Measurements from ENCODE around the gene TENT4A. TPM values are rescaled to one million over a fixed set of nuclear protein-coding genes. Genes with fewer than 3 reads are reported as not detected.

TENT4A gene
- total and polyA plus RNA-seq, 2 experiments from 2014 or later: 6.8 to 14.1 TPM

DNA sequence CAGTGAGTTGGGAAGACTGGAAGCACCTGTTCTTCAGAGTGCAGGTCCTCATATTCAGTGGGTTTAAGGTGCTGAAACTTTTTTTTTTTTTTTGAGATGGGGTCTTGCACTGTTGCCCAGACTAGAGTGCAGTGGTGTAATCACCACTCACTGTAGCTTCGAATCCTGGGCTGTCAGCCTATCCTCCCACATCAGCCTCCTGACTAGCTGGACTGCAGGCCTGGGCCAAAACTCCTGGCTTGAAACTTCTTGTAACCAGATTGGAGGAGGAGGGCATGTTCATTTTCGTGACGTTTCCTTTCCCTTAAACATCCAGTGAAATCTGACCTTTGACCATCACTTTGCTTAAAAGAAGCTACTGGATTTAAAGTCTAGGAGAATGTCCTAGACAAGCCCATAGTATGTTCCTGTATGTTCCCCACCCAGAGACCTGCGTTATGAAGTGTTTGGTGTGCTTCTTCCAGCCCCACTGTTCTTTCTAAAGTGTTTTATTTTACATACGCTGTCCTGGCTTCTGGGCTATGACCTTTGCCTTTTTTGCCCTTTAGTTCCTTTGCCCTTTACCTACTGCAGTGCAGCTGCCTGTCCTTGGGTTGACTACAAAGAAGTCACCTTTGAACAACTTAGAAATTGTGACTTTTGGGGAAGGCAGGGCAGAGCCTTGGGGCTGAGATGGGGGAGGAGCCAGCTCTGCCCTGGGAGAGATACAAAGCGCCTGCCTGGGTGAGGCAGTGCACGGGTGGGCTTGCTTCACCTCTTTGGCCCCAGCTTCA, 18.4 kb downstream of the TENT4A start:
- peaks cover 98% of the 10 kb centered on the region for H4K20me1 ChIP-seq (ENCODE audit: insufficient read depth, poor library complexity, severe bottlenecking)
- no peak overlapping the region for H3K4me3 ChIP-seq
- TF ChIP-seq EZH2phosphoT487 (IDR thresholded peaks at IDR 0.05; ENCODE audit: low read depth, severe bottlenecking, unreplicated experiment) (no peak), CTCF (IDR thresholded peaks at IDR 0.05; ENCODE audit: poor library complexity) (no peak), EZH2 (IDR thresholded peaks at IDR 0.05; ENCODE audit: borderline replicate concordance) (no peak)
- no peak for DNase-seq (ENCODE audit: low spot score)
- peaks cover 17% of the 10 kb centered on the region for H3K4me1 ChIP-seq (ENCODE audit: insufficient read depth)
- H3K27ac ChIP-seq: no peak overlapping the region
- no peak overlapping the region for H2AFZ ChIP-seq
- WGBS (ENCODE audit: low lambda C conversion rate, missing lambda C conversion rate): 76% methylated on average over 7 of the region's 7 CpGs
- H3K79me2 ChIP-seq: peaks cover 98% of the 10 kb centered on the region
- H3K27me3 ChIP-seq: no peaks in the 10 kb centered on the region
- H3K4me2 ChIP-seq: no peak overlapping the region
- H3K36me3 ChIP-seq (replicated peaks; ENCODE audit: insufficient read depth, low read depth): no peaks in the 10 kb centered on the region
- H3K9me2 ChIP-seq (replicated peaks; ENCODE audit: insufficient read depth): no peaks in the 10 kb centered on the region
- no peaks in the 10 kb centered on the region for H3K9me3 ChIP-seq (ENCODE audit: low read depth)

- no peaks in the 10 kb centered on the region for H3K9me2 ChIP-seq (replicated peaks; ENCODE audit: insufficient read depth)
- no peak overlapping the region for H3K4me3 ChIP-seq
- H4K20me1 ChIP-seq (ENCODE audit: insufficient read depth, poor library complexity, severe bottlenecking): peaks cover 94% of the 10 kb centered on the region
- peaks cover 98% of the 10 kb centered on the region for H3K79me2 ChIP-seq
- H2AFZ ChIP-seq: no peak overlapping the region
- H3K9me3 ChIP-seq (ENCODE audit: low read depth): no peaks in the 10 kb centered on the region
- H3K4me1 ChIP-seq (ENCODE audit: insufficient read depth): peaks cover 17% of the 10 kb centered on the region
- H3K4me2 ChIP-seq: no peak overlapping the region
- no peak for DNase-seq (ENCODE audit: low spot score)
- no peaks in the 10 kb centered on the region for H3K36me3 ChIP-seq (replicated peaks; ENCODE audit: insufficient read depth, low read depth)
- WGBS (ENCODE audit: low lambda C conversion rate, missing lambda C conversion rate): 90% methylated on average over 13 of the region's 13 CpGs
- H3K27me3 ChIP-seq: no peaks in the 10 kb centered on the region
- H3K27ac ChIP-seq: no peak overlapping the region
- TF ChIP-seq CTCF (IDR thresholded peaks at IDR 0.05; ENCODE audit: poor library complexity) (no peak), EZH2phosphoT487 (IDR thresholded peaks at IDR 0.05; ENCODE audit: low read depth, severe bottlenecking, unreplicated experiment) (no peak), EZH2 (IDR thresholded peaks at IDR 0.05; ENCODE audit: borderline replicate concordance) (no peak)
Observed at GRCh38 chr5:6732634-6733410, 19.6 kb downstream of the TENT4A start.

DNA sequence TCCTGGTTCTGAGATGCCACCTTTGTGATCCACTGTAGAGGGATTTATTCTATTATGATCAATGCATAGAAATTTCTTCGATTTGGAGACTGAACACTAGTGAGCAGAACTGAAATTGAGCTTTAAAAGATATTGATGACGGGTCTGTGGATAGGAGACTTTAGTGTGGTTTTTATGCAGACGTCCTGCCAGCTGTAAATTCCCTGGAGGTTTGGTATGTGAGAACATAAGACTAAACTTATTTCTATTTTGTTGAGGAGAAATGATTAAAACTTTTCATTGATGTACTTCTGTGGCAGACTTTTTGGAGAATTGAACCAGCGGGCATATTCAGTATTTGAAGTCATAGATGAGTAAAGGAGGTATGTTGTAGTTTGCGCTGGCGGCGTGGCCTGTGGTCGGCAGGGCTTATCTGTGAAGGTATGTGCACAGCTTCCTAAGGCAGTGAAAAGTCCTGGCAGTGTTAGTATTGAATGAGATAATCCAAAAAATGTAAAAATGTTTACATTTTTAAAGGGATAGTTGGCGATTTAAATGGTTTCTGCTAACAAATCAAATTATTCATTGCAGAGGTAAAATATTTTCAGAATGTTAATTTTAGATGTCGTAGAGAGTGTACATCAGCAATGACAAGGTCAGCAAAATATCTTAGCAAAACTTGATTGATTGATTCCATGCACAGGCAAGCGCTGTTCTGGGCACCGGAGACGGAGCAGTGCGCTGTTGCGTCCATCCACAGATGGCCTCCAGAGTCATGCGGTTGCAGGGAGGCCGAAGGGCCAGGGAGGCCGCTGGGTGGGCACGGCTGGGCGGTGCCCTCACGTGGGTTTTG, 20.4 kb downstream of the TENT4A start:
- H3K4me3 ChIP-seq: no peak overlapping the region
- H3K27ac ChIP-seq: no peak overlapping the region
- H4K20me1 ChIP-seq (ENCODE audit: insufficient read depth, poor library complexity, severe bottlenecking): peaks cover 86% of the 10 kb centered on the region

More for the DNA sequence above, 20.4 kb downstream of the TENT4A start:
- Histone ChIP-seq H3K4me2 (no peak overlapping the region), H3K4me1 (ENCODE audit: insufficient read depth) (peaks cover 17% of the 10 kb centered on the region), H3K79me2 (peaks cover 98% of the 10 kb centered on the region), H3K9me2 (replicated peaks; ENCODE audit: insufficient read depth) (no peaks in the 10 kb centered on the region), H3K36me3 (replicated peaks; ENCODE audit: insufficient read depth, low read depth) (no peaks in the 10 kb centered on the region), H3K9me3 (ENCODE audit: low read depth) (no peaks in the 10 kb centered on the region), H3K27me3 (no peaks in the 10 kb centered on the region), H2AFZ (no peak overlapping the region)
- WGBS (ENCODE audit: low lambda C conversion rate, missing lambda C conversion rate): 80% methylated on average over 21 of the region's 21 CpGs
- TF ChIP-seq CTCF (IDR thresholded peaks at IDR 0.05; ENCODE audit: poor library complexity) (no peak), EZH2 (IDR thresholded peaks at IDR 0.05; ENCODE audit: borderline replicate concordance) (no peak), EZH2phosphoT487 (IDR thresholded peaks at IDR 0.05; ENCODE audit: low read depth, severe bottlenecking, unreplicated experiment) (no peak)
- DNase-seq (ENCODE audit: low spot score): no peak

All from hepatocyte (in vitro differentiated cells).